DMS153 treated with DMSO at 0.1 percent for 48 hours (cell line): ENCODE data around the gene ZNF440.

Source experiments
- DNase-seq: peaks from one replicate; lab custom pipeline; 2025; ENCODE audit not compliant: unreplicated experiment; lab: John Stamatoyannopoulos, UW

Gene ZNF440

GRCh38 chr19:11882606-11883005 lies 68.5 kb downstream of the ZNF440 start:
- DNase-seq, result no peak
